B cell (primary cell): ENCODE results near the gene FAM13C.

Experiments
- EZH2 ChIP-seq: IDR thresholded peaks from 2 replicates; pipeline ENCODE4 v1.6.1; 2012; ENCODE audit warnings: borderline replicate concordance, low read depth, mild to moderate bottlenecking, moderate library complexity, low read length; ENCODE audit not compliant: insufficient read depth, poor library complexity, severe bottlenecking
- TF ChIP-seq, protein P1 (sequence below): fragments of 200-600 bp; IDR thresholded peaks from one replicate; pipeline ENCODE4 v1.8.0; 2022; ENCODE audit warnings: antibody characterized with exemption, mild to moderate bottlenecking

DNA sequence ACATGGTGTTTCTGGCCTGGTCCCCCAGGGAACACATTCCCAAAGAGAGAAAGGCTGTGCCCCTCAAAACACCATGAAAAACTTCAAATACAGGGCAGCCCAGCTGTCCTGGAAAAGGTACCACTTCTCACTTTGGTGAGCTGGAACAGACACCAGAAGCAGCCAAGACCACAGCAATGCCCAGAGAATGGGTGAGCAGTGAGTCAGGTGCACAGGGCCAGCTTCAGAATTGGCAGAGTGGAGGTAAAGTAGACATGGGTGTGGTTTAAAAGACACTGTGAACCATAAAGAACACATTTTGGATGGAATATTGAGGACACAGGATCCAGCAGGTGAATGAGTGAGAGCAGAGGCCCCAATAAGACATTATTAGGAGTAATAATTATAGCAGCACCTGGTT is 51.3 kb downstream of the FAM13C start:
- TF ChIP-seq, protein P1, sequence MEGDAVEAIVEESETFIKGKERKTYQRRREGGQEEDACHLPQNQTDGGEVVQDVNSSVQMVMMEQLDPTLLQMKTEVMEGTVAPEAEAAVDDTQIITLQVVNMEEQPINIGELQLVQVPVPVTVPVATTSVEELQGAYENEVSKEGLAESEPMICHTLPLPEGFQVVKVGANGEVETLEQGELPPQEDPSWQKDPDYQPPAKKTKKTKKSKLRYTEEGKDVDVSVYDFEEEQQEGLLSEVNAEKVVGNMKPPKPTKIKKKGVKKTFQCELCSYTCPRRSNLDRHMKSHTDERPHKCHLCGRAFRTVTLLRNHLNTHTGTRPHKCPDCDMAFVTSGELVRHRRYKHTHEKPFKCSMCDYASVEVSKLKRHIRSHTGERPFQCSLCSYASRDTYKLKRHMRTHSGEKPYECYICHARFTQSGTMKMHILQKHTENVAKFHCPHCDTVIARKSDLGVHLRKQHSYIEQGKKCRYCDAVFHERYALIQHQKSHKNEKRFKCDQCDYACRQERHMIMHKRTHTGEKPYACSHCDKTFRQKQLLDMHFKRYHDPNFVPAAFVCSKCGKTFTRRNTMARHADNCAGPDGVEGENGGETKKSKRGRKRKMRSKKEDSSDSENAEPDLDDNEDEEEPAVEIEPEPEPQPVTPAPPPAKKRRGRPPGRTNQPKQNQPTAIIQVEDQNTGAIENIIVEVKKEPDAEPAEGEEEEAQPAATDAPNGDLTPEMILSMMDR = no peak
- TF ChIP-seq EZH2 = no peak
